ENCODE data around the gene EIF5. TPM values are rescaled to one million over a fixed set of nuclear protein-coding genes. Genes with fewer than 3 reads are reported as not detected.

EIF5 gene
- total RNA-seq, 4 donors from 2014 or later = 118 to 237 (median 159) TPM

- no peak for TF ChIP-seq POLR2AphosphoS5 (IDR thresholded peaks at IDR 0.05)
- TF ChIP-seq EP300 (IDR thresholded peaks at IDR 0.05) = no peak
- TF ChIP-seq CTCF (IDR thresholded peaks at IDR 0.05) = no peak
- no peak for TF ChIP-seq POLR2A (IDR thresholded peaks at IDR 0.05; ENCODE audit: low read depth)
- no peak overlapping the region for H3K27ac ChIP-seq (replicated peaks in 1 of 4)
- no peak overlapping the region for H3K4me3 ChIP-seq
- H3K4me1 ChIP-seq = peaks cover 65 to 89% (median 86%) of the 10 kb centered on the region in 4 donors
- no peaks in the 10 kb centered on the region for H3K27me3 ChIP-seq
- no peak for DNase-seq (ENCODE audit: extremely low spot score)
- 89% methylated on average over 4 of the region's 4 CpGs for WGBS
- intact Hi-C loops (cut with DNase I) = no loop called here
- H3K36me3 ChIP-seq = no peaks in the 10 kb centered on the region
- H3K9me3 ChIP-seq = no peaks in the 10 kb centered on the region
Measured at GRCh38 chr14:103390605-103391004, 56.6 kb downstream of the EIF5 start.

DNA sequence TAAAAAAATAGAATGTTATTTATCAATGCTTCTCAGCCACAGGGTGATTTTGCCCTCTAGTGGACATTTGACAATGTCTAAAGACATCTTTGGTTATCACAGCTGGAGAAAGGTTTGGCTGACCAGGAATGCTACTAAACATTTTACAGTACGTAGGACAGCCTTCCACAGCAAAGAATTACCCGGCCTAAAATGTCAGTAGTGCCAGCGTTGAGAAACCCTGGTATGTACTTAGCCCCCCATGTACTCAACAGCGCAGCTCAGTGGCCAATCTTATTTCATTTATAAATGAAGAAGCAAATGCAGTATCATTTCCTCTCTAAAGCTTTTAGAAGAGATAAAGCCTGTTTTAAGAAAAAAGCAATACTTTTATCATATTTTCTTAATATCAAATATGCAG lies 57.0 kb downstream of the EIF5 start:
- H3K4me1 ChIP-seq = peaks cover 69 to 94% (median 91%) of the 10 kb centered on the region in 4 donors

GRCh38 chr14:103392106-103392505 lies 58.1 kb downstream of the EIF5 start:
- TF ChIP-seq POLR2AphosphoS5 (IDR thresholded peaks at IDR 0.05) (no peak), EP300 (IDR thresholded peaks at IDR 0.05) (no peak), POLR2A (IDR thresholded peaks at IDR 0.05; ENCODE audit: low read depth) (no peak), CTCF (IDR thresholded peaks at IDR 0.05) (no peak)
- Histone ChIP-seq H3K27me3 (no peaks in the 10 kb centered on the region), H3K9me3 (no peaks in the 10 kb centered on the region), H3K36me3 (no peaks in the 10 kb centered on the region), H3K4me1 (peaks cover 79 to 98% (median 96%) of the 10 kb centered on the region in 4 donors), H3K4me3 (no peak overlapping the region), H3K27ac (replicated peaks in 1 of 4) (no peak overlapping the region)
- 67% methylated on average over 5 of the region's 5 CpGs for WGBS
- no peak for DNase-seq (ENCODE audit: extremely low spot score)
- intact Hi-C loops (cut with DNase I) = no loop called here

More for the DNA sequence above, 57.0 kb downstream of the EIF5 start:
- no peaks in the 10 kb centered on the region for H3K9me3 ChIP-seq
- H3K27ac ChIP-seq (replicated peaks in 1 of 4) = no peak overlapping the region
- no peak overlapping the region for H3K4me3 ChIP-seq
- H3K27me3 ChIP-seq = no peaks in the 10 kb centered on the region
- intact Hi-C loops (cut with DNase I) = no loop called here
- no peak for DNase-seq (ENCODE audit: extremely low spot score)
- TF ChIP-seq POLR2A (IDR thresholded peaks at IDR 0.05; ENCODE audit: low read depth) (no peak), CTCF (IDR thresholded peaks at IDR 0.05) (peak; percentile 48 to 63 (median 50))
- no peaks in the 10 kb centered on the region for H3K36me3 ChIP-seq
- 15% methylated on average over 4 of the region's 4 CpGs for WGBS

GRCh38 chr14:103392572-103392971 lies 58.5 kb downstream of the EIF5 start:
- TF ChIP-seq POLR2AphosphoS5 (IDR thresholded peaks at IDR 0.05) (no peak), EP300 (IDR thresholded peaks at IDR 0.05) (no peak), CTCF (IDR thresholded peaks at IDR 0.05) (no peak), POLR2A (IDR thresholded peaks at IDR 0.05; ENCODE audit: low read depth) (no peak)
- no peak for DNase-seq (ENCODE audit: extremely low spot score)
- H3K4me1 ChIP-seq = peaks cover 76 to 98% (median 93%) of the 10 kb centered on the region in 4 donors

GRCh38 chr14:103393070-103393469 lies 59.0 kb downstream of the EIF5 start:
- WGBS = 74% methylated on average over 6 of the region's 6 CpGs
- H3K36me3 ChIP-seq = no peaks in the 10 kb centered on the region
- no peaks in the 10 kb centered on the region for H3K27me3 ChIP-seq
- no peak for DNase-seq (ENCODE audit: extremely low spot score)
- H3K9me3 ChIP-seq = no peaks in the 10 kb centered on the region
- H3K4me3 ChIP-seq = no peak overlapping the region
- no peak overlapping the region for H3K27ac ChIP-seq (replicated peaks in 1 of 4)
- peaks cover 72 to 97% (median 93%) of the 10 kb centered on the region in 4 donors for H3K4me1 ChIP-seq
- intact Hi-C loops (cut with DNase I) = no loop called here
- TF ChIP-seq CTCF (IDR thresholded peaks at IDR 0.05) (no peak), POLR2A (IDR thresholded peaks at IDR 0.05; ENCODE audit: low read depth) (no peak)

More at GRCh38 chr14:103392572-103392971, 58.5 kb downstream of the EIF5 start:
- Histone ChIP-seq H3K9me3 (no peaks in the 10 kb centered on the region), H3K27ac (replicated peaks in 1 of 4) (no peak overlapping the region), H3K36me3 (no peaks in the 10 kb centered on the region), H3K4me3 (no peak overlapping the region), H3K27me3 (no peaks in the 10 kb centered on the region)
- 91% methylated on average over 8 of the region's 8 CpGs for WGBS
- intact Hi-C loops (cut with DNase I) = no loop called here
